ENCODE results near the gene IL10.

DNA sequence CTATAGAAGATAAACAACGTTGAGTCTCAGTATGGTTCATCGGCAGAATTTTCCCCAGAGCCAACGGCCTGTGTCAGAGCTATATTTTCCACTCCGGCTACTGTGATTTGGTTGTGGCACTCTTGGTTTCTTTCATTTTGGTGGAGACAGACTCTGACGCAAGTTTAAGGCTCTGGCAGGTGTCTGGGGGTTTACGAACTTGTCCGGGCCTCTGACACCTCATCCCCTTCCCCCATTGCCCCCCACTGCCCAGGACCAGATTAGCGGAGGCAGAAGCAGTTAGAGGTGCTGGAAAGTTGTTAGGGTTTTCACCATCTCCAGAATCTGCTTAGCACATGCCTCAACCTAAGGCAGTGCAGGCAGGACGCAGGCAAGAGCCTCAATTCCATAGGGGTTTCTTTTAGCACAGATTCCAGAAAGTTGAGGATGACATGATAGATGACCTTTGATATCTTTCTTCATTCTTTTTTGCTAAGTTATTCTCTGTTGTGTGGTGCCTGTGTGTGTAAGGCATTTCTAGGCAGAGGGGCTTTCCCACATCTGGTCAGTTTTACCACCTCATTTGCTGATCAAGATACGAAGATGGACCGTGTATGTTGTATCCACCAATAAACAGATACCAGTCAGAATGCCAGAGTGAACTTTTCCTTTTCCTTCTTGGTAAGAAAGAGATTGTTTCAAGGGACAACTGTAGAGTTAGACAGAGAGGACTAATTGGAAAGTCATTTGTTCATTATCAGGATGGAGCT lies 18.4 kb upstream of the IL10 start:
- TF ChIP-seq, protein P1, sequence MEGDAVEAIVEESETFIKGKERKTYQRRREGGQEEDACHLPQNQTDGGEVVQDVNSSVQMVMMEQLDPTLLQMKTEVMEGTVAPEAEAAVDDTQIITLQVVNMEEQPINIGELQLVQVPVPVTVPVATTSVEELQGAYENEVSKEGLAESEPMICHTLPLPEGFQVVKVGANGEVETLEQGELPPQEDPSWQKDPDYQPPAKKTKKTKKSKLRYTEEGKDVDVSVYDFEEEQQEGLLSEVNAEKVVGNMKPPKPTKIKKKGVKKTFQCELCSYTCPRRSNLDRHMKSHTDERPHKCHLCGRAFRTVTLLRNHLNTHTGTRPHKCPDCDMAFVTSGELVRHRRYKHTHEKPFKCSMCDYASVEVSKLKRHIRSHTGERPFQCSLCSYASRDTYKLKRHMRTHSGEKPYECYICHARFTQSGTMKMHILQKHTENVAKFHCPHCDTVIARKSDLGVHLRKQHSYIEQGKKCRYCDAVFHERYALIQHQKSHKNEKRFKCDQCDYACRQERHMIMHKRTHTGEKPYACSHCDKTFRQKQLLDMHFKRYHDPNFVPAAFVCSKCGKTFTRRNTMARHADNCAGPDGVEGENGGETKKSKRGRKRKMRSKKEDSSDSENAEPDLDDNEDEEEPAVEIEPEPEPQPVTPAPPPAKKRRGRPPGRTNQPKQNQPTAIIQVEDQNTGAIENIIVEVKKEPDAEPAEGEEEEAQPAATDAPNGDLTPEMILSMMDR (IDR thresholded peaks at IDR 0.05) = no peak
- no peak for TF ChIP-seq POLR2AphosphoS5 (IDR thresholded peaks at IDR 0.05)

Measured in upper lobe of left lung (tissue), 4 donors.